Measurements from ENCODE around the gene CCL21. TPM values are rescaled to one million over a fixed set of nuclear protein-coding genes. Genes with fewer than 3 reads are reported as not detected.

Gene CCL21
- total RNA-seq, 1 experiment from 2014 or later = not detected

DNA sequence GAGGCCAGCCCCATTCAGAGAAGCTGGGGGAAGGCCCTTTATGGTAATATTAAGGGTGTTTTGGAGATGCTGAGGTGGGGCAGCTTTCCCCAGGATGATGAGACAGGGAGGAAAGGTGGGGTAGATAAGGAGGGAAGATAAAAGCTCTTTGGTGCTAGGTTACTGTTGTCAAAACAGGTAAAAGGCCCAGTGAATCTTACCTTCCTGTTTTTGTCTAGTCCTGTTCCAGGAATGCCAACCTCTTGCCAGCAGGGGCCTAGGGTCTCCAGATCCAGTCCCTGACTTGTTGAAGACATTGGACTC lies 46.7 kb downstream of the CCL21 start (continued):
- no peak for TF ChIP-seq PREB (CRISPR knock-in tag; IDR thresholded peaks at IDR 0.05; ENCODE audit: borderline replicate concordance)

- 0 out of 2 replicates have a peak, but pooled peaks cover 2% of the 10 kb centered on the region for H3K36me3 Mint-ChIP-seq
- DNase-seq (ENCODE audit: low spot score) = no peak
- ATAC-seq = no peak
- H3K27me3 Mint-ChIP-seq (ENCODE audit: low read depth) = peaks cover 6% of the 10 kb centered on the region
- H3K9me3 Mint-ChIP-seq = no peaks in the 10 kb centered on the region
- H3K4me3 Mint-ChIP-seq = no peak within 1 kb of the TSS
- H3K4me1 Mint-ChIP-seq = peaks cover 9% of the 10 kb centered on the region
- POLR2A ChIA-PET = interaction anchor here (1.0 kb wide), 1 partner anchor 16 kb away, joined by 3 read pairs; the partner anchor contains the start of gene GALT
- H3K27ac Mint-ChIP-seq = no peak within 1 kb of the TSS
- CTCF ChIA-PET = interaction anchor here (0.8 to 3.5 kb wide), 6 partner anchors 13 to 71 kb away, joined by 4 to 39 read pairs (median 6); partner anchors contain the start of genes GALT and SIGMAR1
- TF ChIP-seq JUN (CRISPR knock-in tag; IDR thresholded peaks at IDR 0.05) = no peak
- TF ChIP-seq, protein P1, sequence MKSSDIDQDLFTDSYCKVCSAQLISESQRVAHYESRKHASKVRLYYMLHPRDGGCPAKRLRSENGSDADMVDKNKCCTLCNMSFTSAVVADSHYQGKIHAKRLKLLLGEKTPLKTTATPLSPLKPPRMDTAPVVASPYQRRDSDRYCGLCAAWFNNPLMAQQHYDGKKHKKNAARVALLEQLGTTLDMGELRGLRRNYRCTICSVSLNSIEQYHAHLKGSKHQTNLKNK (CRISPR knock-in tag; IDR thresholded peaks at IDR 0.05) = no peak
- TF ChIP-seq, protein P2, sequence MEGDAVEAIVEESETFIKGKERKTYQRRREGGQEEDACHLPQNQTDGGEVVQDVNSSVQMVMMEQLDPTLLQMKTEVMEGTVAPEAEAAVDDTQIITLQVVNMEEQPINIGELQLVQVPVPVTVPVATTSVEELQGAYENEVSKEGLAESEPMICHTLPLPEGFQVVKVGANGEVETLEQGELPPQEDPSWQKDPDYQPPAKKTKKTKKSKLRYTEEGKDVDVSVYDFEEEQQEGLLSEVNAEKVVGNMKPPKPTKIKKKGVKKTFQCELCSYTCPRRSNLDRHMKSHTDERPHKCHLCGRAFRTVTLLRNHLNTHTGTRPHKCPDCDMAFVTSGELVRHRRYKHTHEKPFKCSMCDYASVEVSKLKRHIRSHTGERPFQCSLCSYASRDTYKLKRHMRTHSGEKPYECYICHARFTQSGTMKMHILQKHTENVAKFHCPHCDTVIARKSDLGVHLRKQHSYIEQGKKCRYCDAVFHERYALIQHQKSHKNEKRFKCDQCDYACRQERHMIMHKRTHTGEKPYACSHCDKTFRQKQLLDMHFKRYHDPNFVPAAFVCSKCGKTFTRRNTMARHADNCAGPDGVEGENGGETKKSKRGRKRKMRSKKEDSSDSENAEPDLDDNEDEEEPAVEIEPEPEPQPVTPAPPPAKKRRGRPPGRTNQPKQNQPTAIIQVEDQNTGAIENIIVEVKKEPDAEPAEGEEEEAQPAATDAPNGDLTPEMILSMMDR (IDR thresholded peaks at IDR 0.05) = no peak
- TF ChIP-seq, protein P3, sequence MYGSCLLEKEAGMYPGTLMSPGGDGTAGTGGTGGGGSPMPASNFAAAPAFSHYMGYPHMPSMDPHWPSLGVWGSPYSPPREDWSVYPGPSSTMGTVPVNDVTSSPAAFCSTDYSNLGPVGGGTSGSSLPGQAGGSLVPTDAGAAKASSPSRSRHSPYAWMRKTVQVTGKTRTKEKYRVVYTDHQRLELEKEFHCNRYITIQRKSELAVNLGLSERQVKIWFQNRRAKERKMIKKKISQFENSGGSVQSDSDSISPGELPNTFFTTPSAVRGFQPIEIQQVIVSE (CRISPR knock-in tag; IDR thresholded peaks at IDR 0.05; ENCODE audit: borderline replicate concordance) = no peak
- no peak for TF ChIP-seq MXD4 (CRISPR knock-in tag; IDR thresholded peaks at IDR 0.05; ENCODE audit: borderline replicate concordance)
- no peak for TF ChIP-seq PRRX2 (CRISPR knock-in tag; IDR thresholded peaks at IDR 0.05)
- TF ChIP-seq ZNF423 (CRISPR knock-in tag; IDR thresholded peaks at IDR 0.05) = no peak
- no peak for TF ChIP-seq ATF6 (CRISPR knock-in tag; IDR thresholded peaks at IDR 0.05)
- TF ChIP-seq AFF4 (CRISPR knock-in tag; IDR thresholded peaks at IDR 0.05; ENCODE audit: borderline replicate concordance) = no peak
- no peak for TF ChIP-seq CREB1 (CRISPR knock-in tag; IDR thresholded peaks at IDR 0.05)
- no peak for TF ChIP-seq MYBL2 (CRISPR knock-in tag; IDR thresholded peaks at IDR 0.05)
- TF ChIP-seq FOXP4 (CRISPR knock-in tag; IDR thresholded peaks at IDR 0.05) = no peak
Measured at GRCh38 chr9:34662526-34663302, 47.2 kb downstream of the CCL21 start, which contains the start of gene CCL27. CCL27 (minus strand) TSS chr9:34662657; CDS start chr9:34662633, 24 bp downstream.

Measured in WTC11 (cell line).